HG03575 (cell line): ENCODE results near the gene EXOC3L1.

Experiments
- ATAC-seq: cut with Tn5 transposase; IDR thresholded peaks from one replicate; pipeline ENCODE4 v1.9.1; 2021; ENCODE audit not compliant: unreplicated experiment, insufficient number of reproducible peaks, low FRiP score; ENCODE audit errors: extremely low read depth

EXOC3L1 gene

DNA sequence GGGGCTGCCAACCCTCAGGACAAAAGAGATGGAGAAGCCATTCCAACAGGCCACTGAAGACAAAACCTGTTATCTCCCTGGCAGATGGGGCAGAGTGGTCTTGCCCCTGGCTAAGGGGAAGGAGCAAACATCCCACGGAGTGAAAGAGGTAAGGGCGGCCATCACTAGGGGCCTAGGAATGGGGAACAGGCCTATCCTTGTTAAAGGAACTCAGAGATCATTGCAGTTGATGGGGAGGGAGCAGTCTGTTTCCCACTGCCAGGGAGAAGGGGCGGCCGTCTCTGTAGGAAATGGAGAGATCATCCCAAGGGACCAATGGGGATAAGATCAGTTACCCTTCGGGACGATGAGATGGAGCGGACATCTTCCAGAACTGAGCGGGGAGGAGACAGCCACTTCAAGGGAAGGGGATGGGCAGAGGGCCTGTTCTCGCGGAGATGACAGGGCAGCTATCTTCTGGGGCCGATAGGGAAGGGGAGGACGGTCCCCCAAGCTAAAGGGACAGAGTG lies 36.4 kb upstream of the EXOC3L1 start:
- ATAC-seq, result no peak

DNA sequence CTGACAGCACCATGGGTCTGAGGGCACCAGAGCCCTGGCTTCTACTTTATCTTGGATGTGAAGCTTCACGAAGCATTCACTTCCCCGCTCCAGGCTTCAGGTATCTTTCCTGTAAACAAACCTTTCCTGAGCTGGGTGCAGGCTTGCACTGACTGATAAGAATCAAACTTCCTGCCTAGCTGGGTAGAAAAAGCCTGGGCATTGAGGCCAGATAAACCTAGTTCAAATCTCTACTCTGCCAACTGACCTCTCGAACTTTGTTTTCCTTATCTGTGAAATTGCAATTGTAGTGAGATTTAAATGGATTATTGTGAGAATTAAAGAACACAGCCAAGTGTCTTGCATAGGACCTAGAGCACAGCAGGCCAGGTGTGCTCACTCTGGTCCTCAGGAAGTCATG lies 34.1 kb upstream of the EXOC3L1 start:
- no peak for ATAC-seq

DNA sequence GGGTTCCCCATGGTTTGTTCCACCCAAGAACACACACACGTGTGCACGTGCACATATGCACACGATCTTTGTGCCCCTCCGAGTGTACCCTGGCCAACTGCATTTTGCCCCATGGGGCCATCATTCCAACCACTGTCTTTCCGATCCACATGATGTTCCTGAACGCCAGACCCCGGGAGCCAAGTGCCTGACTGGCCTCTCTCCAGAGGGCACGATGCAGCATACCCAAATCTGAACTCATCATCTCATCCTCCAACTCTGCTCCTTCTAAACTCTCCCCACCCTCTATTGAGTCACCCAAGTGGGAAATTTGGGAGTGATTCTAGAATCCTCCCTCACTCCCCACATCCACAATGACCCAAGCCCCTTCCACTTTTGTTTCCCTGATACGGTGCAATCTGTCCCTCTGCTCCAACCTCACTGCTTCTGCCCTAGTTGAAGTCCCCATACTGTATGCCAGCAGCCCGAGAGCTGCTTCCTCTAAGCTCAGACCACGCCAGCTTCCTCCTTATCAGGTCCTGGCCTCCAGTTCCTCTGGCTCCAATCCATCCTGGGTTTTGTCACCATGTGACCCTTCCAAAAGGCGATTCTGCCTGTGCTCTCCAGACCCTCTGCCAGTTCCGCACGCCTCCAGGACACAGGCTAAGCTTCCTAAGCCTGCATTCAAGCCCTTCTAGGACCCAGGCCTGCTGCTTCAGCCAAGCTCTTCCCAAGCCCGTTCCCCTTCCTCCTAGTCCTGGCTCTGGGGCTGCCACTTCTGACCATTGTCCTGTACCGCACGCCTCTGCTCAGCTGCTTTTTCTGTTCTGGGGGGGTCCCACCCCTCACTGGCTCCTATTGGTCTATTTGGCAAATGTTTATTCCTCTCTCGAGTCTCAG lies 26.9 kb upstream of the EXOC3L1 start:
- ATAC-seq, result no peak

DNA sequence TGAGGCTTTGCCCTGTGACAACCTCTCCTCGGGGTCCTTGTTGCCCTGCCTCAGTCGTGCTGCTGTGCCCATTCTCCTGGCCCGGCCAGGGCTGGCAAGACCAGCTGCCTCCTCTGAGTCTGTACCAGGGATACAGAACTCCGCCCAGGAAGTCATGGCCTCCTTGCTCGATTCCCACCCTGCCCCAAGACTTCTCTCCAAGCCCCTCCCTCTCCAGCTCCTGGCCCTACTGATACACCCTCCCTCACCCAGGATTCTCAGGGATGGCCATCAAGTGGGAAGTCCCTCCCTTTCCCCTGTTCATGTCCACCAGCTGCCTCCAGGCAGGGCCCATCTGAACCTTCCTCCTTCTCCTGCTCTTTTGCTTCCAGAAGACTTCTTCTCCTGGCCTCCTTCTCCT lies 25.8 kb upstream of the EXOC3L1 start:
- ATAC-seq, result no peak

DNA sequence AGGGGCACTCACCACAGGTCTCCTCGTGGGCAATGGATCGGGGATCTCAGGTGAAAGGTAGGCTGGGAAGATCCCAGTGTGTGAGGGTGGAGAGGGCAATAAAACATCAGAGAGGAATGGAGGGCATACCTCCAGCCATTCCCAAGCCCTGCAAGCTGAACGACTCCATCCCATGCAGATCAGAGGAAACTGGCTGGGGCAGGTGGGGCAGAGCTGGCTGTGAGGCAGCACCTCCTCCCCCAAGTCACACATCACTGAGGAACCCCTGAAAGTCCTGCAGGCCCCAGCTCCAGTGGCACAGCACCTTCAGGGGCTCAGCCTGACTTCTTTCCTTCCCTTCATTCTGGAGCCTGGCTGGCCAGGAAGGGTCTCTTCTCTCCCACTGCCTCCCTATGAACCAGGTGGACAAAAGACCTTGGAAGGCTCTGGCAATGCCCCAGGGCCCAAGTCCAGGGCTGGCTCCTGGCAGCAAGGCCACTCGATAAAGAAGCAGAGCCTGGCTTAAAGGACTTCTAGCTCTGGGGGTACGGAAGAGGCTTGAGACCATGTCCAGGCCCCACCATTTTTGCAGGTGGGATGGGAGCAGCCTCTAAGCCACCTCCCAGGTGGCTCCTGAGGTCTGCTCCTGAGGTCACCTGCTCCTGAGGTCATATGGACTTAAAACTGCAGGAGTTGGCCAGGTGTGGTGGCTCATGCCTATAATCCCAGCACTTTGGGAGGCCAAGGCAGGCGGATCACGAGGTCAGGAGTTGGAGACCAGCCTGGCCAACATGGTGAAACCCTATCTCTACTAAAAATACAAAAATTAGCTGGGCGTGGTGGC lies 23.5 kb upstream of the EXOC3L1 start:
- ATAC-seq, result no peak

DNA sequence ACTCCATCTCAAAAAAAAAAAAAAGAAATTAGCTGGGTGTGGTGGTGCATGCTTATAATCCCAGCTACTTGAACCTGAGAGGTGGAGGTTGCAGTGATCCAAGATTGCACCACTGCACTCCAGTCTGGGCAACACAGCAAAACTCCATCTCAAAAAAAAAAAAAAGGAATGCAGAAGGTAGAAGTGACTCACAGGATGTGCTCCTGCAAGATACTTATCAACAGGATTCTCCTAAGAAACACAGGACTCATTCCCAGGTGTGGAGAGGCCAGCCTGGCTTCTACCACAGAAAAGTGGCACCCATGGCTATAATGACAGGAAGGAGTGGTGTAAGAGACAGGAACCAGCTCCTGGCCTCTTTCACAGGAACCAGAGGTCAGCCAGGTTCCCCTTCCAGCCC lies 22.8 kb upstream of the EXOC3L1 start:
- no peak for ATAC-seq

DNA sequence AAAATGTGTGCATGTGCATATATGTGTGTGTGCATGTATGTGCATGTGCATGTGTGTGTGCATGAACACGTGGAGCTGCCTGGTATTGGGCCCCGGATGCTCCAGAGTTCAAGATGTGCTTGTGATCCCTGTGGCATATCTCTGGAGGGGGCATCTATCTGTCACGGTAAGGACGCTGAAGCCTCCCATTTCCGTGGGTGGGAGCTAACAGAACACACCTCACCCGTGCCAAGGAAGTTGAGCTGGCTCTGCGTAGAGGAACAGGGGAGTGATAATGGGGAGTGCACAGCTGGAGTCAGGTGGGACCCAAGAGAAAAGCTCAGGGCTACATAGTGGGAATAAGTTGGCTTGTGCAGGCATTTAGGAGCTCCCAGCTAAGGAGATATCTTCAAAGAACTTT lies 21.7 kb upstream of the EXOC3L1 start:
- no peak for ATAC-seq

DNA sequence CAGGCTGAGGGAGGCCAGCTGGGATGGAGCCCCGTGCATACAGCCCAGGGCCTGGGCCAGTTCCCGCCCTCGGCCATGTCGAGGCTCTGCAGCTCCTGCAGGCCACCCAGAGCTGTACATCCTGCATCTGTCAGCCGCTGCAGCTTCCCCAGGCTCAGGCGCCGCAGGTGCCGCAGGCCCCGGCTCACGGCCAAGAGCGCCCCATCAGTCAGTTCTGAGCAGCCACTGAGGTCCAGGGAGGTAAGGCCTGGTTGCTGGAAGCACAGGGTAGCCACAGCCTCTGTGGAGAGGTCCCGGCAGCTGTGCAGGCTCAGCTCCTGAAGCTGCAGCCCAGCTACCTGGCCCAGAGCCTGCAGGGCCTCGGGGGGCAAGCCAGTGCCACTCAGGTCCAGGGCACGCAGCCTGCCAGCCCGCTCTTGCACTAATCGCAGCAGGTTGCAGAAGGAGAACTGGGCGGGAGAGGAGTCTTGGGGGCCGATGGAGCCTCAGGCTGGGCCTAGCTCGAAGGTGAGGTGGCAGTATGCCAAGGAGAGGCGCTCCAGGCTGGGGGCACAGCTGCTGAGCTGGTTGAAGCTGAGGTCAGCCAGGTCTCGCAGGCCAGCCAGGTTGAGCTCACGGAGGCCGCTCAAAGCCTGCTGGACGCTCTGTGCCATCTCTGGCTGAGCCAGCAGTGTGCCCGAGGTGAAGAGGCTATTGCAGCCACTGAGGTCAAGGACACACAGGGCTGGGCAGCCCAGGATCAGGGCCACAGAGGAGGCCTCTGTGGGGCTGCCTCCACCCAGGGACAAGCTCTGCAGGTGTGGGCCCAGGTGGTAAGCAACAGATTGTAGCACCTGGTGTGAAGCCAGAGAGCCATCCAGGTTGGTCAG lies 20.4 kb upstream of the EXOC3L1 start:
- ATAC-seq, result no peak

DNA sequence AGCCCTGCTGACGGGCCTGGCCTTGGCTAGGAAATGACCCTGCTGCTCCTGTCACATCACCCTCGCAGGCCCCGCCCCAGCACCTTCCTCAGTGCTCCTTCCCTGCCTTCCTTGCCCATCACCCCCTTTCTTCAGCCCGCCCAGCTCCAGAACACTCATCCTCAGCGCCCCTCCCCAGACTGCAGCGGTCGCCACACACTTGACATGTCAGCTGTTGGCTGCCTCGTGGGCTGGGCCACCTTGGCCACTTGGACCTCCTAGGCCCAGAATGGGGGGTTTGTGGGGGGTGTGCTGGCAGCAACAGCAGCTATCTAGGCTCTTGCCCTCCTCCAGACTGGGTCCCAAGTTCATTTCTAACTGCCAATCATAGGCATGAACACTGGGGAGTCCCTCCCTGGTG lies 19.6 kb upstream of the EXOC3L1 start:
- ATAC-seq, result no peak

DNA sequence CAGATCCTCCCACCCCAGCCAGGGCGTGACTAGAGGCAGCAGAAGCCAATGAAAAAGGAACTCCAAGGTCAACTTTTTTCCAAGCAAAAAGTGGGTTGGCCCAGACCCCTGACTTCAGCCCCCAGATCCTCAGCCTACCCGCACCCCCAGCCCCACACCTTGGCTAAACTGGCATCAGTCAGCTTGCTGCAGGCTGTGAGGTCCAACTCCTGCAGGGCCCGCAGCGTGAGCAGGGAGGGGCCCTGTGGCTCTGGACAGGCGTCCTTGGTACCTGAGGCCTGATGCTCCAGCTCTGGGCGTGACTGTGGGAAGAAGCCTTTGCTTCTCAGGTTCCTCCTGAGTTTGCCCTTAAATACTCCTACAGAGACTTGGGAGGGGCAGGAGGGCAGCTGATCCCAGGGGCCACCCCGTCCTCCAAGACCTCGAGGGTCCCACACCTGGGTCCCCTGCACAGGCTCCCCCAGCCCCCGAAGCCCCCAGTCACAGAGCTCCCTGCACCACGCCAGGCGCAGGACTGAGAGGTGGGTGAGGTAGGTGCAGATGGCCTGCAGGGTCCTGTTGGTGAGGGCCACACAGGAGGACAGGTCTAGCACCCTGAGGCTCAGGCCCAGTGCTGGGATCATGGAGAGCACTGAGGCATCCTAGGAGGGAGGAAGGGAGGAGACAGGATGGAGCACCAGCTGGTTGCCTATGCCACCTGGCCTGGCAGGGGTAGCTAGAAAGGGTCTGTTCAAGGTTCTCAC lies 18.4 kb upstream of the EXOC3L1 start:
- no peak for ATAC-seq

DNA sequence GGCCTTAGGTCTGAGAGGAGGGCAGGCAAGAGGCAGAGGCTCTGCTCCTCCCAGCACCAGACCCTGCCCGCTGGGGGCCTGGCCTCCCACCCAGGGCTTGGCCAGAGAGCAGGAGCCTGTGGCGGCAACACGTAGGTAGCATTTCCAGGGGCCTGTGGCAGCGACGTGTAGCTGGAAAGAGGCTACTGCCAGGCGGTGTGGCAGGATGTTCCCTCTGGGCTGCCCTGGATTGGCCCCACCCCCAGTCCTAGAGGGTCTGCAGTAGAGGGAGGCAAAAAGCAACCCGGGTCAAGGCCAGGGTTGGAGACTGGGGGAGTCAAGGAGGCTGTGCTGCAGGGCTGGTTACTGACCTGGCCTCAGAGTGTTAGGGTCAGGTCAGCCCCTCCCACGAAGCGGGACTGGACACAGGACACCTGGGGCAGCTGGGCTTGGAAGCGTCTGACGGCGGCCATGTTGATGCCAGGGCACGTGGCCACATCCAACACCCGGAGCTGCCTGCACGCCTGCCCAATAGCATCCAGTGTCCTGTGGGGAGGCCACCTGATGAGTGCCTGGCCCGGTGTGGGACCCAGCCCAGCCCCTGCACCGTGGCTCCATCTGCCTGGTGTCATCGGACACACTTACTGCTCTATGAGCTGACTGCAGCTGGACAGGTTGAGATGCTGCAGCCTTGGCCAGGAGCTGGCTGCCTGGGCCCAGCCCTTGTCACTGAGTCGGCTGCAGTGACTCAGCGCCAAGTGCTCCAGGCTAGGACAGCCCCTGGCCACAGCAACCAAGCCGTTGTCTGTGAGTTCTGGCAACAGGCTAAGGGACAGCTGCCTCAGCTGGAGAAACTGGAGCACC lies 17.5 kb upstream of the EXOC3L1 start:
- ATAC-seq, result no peak

DNA sequence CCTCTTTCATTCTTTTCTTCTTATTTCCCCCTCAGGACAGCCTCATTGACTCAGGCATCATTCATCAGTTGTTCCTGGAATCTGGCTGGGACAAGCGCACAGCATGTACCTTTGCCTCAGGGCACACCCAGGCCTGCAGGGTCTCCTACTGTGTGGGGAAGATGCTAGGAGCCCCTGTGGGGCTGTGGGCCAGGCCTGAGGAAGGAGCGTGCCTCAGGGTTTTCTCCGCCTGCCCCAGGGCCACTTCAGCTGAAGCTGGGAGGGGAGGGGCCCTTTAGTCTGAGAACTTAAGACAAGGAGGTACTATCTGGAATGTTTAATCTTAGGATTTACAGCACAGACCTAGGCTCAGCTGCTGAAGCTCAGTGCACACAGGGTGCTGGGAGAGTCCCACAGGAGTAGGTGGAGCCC lies 16.9 kb upstream of the EXOC3L1 start:
- no peak for ATAC-seq

DNA sequence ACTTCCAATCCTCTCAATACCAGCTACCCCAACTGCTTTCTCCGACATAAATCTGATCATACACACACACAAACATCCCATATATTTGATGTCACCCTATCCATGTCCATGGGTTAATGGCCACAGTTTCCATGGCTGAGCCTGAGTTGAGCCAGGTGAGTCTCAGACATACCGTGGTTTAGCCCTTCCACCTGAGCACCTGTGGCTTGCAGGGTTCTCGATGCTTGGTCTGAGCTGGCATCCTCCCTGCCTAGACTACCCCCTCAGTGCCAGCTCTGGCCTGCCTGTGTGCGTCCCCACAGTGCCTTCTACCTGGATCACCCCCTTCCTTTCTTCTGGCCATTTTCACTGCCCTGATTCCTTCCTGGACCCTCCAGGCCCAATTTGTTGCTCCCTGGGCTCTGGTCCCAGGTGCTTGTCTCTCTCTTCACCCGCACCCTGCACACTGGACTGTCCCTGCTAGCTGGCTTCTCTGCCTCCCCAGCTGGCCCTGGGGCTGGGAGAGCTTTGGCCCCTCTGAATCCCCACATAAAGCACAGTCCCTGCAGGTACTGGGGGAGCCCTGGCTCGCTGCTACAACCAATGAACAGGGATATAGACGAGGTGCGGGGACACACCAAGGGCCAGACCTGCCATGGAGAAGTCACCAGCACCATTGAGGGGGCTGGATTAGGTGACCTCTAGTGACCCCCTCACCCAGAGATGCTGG lies 16.3 kb upstream of the EXOC3L1 start:
- ATAC-seq, result no peak

DNA sequence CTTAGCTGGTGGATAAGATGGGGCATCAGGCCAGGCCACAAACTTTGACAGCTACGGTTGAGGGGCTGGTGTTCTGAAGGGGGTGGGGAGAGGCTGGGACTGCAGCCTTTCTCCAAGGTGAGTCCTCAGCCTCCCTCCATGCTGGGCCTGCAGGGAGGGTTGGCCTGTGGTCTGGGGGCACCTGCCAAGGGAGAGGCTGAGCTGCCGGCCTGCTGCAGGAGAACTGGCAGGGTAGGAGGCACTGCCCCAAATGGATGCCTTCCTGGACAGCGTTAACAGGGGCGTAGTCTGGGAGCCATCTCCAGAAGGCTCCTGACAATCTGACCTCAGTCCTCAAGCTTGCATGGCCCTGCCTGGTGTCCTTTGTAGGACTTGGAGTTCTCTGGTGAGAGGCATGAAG lies 14.1 kb upstream of the EXOC3L1 start:
- no peak for ATAC-seq

DNA sequence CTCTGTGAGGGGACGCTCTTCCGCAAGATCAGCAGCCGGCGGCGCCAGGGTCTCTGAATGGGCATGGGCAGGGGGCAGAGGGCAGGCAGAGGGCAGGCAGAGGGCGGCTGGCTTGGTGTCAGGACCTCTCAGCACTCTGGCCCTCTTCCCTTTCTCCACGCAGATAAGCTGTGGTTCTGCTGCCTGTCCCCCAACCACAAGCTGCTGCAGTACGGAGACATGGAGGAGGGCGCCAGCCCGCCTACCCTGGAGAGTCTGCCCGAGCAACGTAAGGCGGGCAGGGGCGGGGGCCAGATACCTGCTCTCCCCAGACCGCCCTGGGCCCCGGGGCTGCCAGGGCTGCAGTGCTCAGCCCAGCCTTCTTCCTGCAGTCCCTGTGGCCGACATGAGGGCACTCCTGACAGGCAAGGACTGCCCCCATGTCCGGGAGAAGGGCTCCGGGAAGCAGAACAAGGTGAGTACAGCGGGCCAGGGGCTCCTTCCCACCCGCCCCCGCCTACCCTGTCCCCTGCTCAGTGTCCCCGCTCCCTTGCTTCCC lies 13.1 kb upstream of the EXOC3L1 start:
- ATAC-seq, result no peak

DNA sequence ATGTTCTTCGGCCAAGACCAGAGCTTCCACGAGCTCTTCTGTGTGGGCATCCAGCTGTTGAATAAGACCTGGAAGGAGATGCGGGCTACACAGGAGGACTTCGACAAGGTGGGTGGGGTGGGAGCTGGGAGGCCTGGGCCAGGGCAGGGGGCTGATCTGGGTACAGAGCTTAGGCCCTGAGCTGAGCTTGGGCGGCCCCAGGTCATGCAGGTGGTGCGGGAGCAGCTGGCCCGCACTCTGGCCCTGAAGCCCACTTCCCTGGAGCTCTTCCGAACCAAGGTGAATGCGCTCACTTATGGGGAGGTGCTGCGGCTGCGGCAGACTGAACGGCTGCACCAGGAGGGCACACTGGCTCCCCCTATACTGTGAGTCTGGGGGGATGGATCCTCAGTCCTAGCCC lies 12.5 kb upstream of the EXOC3L1 start:
- ATAC-seq, result no peak
